Thyroid gland (tissue), 4 donors: Measurements from ENCODE around the gene PARM1.

ENCODE experiments used
- CTCF ChIP-seq, 6 experiments: fragments of 200-600 bp in 3 of 6; fragments of 450-650 bp in 3 of 6; sonication (generic) in 3 of 6; IDR thresholded peaks; one replicate each; pipeline ENCODE4 v1.5.1; 2016 to 2019; ENCODE audit warnings: antibody characterized with exemption in 6 of 6, mild to moderate bottlenecking in 2 of 6, inconsistent platforms in 1 of 6, moderate library complexity in 1 of 6
- POLR2A ChIP-seq, 2 donors: fragments of 450-650 bp; IDR thresholded peaks; one replicate each; pipeline ENCODE4 v1.6.1; 2017; ENCODE audit warnings: antibody characterized with exemption in 2 of 2, mild to moderate bottlenecking in 2 of 2, moderate library complexity in 1 of 2

- TF ChIP-seq CTCF (IDR thresholded peaks at IDR 0.05) = no peak
- TF ChIP-seq POLR2A (IDR thresholded peaks at IDR 0.05) = no peak
These were observed 113.7 kb downstream of the PARM1 start for GRCh38 chr4:75046641-75047040.
